ENCODE results near the gene BFSP1.
A peak's percentile ranks its signal among the peaks of the same experiment; 100 is the strongest.

BFSP1 gene

DNA sequence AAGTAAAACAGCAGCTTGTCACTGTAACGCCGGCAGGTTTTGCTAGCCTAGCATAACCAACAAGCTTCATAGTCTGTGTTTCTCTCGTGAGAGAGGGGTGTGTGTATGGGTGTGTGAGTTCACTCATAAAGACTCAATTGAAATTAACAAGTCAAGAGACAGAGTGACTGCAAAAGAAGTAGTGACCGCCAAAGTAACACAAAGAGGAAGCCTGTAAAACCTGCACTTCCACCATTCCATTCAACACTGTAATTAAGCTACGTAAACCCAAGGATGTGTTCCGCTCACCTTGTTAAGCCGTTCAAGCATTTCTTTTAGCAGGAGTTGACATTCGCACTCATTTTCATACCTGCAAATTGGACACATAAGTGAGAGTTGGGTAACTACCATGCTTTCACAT lies 6.6 kb downstream of the BFSP1 start:
- H3K4me3 ChIP-seq (ENCODE audit: low read depth, low read length), result no peak overlapping the region

DNA sequence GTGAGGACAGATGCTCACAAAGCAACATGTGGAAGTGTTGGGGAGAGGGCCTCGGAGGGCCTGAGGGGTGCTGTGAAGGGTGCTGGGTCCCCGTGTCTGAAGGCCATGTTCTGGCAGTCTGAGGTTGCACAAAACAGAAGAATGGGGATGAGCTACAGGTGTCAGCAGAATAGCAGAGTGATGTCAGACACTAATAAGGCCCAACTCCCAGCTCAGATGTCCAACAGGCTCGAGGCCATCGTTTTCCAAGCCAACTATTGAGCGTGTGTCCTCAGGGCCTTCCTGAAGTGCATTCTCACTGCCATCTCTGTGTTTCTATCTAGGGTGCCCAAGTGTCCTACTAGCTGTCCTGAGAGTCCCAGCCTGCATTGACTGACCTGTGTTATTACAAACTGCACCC lies 7.9 kb downstream of the BFSP1 start:
- no peak overlapping the region for H3K4me3 ChIP-seq (ENCODE audit: low read depth, low read length)

DNA sequence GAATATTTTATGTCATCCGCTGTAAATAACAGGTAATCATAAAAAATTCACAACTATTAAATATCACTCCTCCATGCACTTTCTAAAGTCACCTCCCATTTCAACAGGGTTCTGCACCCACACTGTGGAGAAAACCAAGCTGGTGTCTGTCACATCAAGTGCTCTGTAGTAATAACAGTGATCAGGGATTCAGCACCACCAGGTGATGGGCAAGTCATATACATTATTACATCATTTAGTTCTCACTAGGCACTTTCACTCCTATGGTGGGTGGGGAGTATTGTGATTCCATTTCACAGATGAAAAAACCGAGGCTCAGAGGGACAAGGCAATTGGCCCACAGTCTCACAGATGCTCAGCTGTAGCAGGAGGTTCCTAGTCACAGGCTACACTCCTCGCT lies 8.7 kb downstream of the BFSP1 start:
- H3K4me3 ChIP-seq (ENCODE audit: low read depth, low read length), result no peak overlapping the region

DNA sequence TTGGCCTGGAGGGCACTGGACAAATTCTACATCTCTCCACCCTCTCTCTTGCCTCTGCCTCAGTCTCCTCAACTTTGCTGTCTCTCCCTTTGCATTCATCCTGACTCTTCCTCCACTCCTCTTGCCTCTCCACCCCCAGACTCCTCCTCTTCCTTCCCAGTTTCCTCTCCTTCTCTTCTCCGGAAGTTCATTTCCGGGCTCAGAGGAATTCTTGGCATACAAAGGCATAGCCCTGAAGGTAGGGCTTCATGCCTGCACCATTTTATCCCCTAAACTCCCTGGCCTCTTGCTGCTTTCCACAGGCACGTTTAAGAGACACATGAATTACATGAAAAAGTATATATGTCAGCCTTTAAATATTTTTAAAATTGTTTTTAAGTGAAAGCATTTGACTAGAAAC lies 10.6 kb downstream of the BFSP1 start:
- H3K4me3 ChIP-seq (ENCODE audit: low read depth, low read length), result no peak overlapping the region

DNA sequence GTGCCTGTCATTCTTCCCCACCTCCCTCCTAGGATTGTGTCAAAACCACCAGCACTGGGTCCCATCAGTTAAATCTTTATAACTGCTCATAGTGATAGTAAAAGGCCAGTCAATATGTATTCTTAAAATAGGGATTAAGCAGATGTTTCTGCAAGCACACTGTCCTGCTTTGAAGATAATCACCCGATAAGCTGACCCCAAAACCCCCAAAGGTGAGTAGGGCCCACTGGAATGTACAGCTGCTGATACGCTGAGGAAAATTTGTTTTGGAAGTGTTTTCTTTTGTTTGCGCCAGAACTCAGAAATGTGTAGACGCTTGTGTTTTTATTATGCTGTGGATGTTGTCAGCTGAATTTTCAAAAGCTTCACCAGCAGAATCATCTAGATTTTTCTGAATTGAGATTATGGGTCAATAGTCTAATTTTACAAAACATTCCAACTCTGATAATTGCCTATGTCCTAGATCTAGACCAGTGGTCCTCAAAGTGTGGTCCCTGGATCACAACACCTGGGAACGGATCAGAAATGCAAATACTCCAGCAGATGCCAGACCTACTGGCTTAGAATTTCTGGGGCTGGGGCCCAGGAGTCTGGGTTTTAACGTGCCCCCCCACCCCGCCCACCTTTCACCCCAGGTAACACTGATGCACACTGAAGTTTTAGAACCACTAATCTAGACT lies 11.4 kb downstream of the BFSP1 start:
- no peak overlapping the region for H3K4me3 ChIP-seq (ENCODE audit: low read depth, low read length)

DNA sequence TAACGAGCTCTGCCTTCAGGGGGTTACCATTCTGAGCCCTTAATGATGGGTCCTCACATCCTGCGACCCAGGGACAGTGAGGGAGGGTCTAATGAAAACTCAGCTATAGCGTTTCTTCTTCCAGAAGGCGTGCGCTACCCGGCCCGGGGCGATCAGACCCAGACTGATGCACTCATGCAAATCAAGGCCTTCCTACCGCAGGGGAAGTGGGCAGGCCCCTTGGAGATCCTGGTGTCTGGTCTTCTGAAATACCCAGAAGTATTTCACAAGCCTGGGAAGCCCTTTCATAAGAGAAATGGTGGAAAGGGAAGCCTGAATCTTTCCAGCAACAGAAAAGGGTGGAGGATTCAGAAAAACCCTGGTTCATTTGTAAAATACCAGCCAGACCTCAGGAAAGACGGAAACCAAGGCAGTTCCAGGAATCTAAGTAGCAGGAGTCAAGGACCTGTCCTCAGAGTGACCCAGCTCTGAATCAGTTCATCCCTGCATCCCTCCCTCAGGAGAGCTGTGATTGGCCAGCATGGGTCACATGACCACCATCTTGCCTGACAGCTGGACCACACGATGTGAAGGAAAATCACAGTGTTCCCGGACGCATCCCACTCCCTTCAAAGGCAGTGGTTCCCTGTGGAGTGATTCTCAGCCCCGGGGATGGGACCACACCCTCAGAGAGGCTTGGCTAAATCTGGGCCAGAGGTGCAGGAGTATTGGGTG lies 12.7 kb downstream of the BFSP1 start:
- no peak overlapping the region for H3K4me3 ChIP-seq (ENCODE audit: low read depth, low read length)

DNA sequence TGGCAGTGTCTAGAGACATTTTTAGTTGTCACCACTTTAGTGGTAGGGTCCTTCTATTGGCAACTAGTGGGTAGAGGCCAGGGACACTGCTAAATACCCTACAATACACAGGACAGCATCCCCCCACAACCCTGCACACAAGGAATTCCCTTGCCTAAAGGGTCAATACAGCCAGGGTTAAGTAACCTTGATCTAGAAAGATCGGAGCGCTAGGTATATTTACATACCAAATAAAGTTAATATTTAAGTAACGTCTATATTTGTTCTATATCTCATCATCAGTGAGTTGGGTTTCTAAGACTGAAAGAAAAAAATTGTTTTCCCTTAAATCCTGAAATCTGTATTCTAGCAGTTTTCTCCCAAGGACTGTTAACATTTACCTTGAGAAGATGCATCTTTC lies 16.1 kb downstream of the BFSP1 start:
- H3K4me3 ChIP-seq (ENCODE audit: low read depth, low read length), result no peak overlapping the region

DNA sequence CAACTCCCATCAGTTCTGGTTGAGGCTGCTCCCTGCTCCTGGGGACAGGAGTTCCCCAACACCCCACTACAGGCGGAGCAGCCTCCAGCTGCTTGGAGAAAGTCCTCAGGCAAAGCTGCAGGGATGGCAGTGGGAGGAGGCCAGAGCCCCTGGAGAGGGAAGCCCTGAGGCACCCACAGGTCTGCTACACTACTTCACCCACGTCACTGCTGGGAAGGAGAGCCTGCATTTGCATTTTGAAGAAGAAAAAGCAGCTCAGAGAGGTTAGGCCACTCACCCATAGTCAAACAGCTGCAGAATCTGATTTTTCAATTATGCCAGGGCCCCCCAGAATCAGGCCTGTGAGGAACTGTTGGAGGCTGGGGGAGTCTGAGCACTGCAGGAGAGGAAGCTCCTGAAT lies 17.2 kb downstream of the BFSP1 start:
- no peak overlapping the region for H3K4me3 ChIP-seq (ENCODE audit: low read depth, low read length)

DNA sequence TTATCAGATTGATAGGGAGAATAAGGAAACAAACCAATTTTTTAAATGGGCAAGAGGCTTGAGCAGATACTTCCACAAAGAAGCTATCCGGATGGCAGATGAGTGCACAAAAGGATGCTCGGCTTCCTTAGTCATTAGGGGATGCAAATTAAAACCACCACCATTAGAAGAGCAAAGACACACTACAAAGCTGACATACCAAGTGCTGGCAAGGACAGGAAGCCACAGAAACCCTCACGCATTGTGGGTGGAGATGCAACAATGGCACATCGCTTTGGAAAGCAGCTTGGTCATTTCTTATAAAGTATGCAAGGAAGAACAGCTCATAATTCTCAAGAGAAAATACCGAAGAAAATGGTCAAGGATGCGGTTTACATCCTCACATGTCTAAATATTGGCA lies 19.8 kb downstream of the BFSP1 start:
- H3K4me3 ChIP-seq (ENCODE audit: low read depth, low read length), result no peak overlapping the region

DNA sequence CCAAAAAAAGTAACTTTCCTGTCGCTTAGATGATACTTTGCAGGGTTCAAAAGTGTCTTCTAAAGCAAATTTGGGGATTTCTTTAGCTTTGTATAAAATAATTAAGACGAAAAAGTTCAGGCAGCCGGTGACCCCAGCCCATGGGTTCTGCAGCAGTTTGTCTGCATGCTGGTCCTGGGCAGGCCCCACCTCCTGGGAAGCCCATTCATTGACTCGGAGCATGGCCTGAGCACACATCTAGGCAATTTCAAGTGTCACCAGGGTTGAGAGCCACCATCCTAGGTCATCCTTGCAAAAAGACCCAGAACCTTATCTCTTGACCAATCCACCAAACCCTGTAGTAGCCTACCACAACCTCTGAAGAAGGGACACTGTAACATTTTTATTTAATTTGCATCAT lies 20.6 kb downstream of the BFSP1 start:
- no peak overlapping the region for H3K4me3 ChIP-seq (ENCODE audit: low read depth, low read length)

DNA sequence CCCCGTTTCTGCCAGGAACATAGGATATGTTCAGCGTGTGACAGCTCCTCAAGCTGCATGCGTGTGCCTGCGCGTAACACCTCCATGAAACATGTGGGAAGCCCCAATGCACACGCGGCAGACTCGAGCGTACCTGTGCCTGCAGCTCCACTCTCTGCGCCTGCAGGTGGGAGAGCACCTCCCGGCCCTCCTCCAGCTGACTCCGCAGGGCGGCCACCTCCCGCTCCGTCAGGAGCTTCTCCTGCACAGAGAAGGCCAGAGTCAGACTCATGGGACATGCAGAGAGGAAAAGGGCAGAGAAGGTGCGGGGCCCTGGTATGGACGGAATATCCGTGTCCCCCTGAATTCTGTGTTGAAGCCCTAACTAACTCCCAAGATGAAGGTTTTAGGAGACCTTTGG lies 22.4 kb downstream of the BFSP1 start:
- no peak overlapping the region for H3K4me3 ChIP-seq (ENCODE audit: low read depth, low read length)

DNA sequence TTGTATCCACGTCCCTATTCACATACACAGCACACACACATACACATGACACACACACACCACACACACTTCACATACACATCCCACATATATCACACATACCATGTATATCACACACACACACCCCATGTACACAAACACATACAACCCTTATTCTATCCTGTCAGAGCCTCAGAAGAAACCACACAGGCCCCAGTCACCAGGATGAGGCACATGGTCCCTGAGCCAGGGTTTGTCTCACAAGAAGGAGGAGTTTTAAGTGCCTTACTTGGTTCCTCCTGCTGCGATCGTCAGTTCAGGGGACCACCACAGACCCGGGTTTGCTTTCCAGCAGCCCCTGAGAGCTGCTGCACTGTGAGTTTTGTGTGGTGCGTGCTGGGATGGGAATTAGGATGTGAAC lies 23.6 kb downstream of the BFSP1 start:
- no peak overlapping the region for H3K4me3 ChIP-seq (ENCODE audit: low read depth, low read length)

DNA sequence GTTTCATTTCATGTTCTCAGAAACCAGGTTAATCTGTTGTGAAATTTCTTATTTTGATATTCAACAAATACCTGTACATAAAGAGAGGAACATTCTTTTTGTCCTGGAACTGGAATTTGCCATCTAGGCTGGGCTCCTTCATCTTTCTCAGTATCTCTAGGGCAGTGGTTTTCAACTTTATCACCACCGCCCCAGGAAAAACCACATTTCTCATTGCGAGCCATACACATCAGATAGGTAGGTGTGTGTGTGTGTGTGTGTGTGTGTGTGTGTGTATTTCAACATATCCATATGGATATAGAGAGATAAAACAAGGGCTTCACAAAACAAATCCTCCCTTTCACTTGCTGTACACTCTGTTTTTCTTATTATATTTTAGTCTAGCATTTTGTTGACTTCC lies 24.1 kb downstream of the BFSP1 start:
- no peak overlapping the region for H3K4me3 ChIP-seq (ENCODE audit: low read depth, low read length)

DNA sequence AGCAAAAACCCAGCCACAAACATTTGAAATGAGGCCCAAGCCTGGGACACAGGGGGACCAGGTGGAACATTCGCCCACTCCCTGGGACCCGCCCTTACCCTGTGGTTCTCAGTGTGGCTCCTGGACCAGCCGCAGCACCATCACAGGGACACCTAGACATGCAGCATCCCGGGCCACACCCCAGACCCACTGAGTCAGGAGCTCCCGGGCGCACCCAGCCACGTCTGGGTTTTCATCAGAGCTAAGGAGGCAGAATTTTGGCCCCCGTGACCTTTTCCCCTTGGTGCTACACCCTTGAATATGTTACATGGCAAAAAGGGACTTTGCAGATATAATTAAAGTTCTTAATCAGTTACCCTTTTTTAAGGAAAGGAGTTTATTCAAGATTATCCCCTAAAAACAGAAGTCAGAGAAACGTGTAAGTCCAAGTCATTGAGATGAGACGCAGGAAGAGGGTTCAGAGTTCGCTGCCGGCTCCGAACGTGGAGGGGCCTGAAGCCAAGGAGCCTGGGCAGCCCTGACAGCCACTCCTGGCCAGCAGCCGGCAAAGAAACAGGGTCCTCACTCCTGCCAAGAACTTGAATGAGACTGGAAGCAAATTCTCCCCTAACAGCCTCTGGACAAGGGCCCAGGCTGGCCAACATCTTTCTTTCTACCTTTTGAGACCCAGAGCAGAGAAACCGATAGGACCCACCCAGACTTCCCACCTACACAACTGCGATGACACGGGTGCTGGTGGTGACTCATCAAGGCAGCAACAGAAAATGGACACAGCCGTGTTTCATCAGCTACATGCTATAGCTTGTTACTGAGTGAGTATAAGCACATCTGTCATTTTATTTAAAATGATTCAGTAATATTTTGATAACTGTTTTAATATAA lies 25.3 kb downstream of the BFSP1 start:
- H3K4me3 ChIP-seq (ENCODE audit: low read depth, low read length), result no peak overlapping the region

DNA sequence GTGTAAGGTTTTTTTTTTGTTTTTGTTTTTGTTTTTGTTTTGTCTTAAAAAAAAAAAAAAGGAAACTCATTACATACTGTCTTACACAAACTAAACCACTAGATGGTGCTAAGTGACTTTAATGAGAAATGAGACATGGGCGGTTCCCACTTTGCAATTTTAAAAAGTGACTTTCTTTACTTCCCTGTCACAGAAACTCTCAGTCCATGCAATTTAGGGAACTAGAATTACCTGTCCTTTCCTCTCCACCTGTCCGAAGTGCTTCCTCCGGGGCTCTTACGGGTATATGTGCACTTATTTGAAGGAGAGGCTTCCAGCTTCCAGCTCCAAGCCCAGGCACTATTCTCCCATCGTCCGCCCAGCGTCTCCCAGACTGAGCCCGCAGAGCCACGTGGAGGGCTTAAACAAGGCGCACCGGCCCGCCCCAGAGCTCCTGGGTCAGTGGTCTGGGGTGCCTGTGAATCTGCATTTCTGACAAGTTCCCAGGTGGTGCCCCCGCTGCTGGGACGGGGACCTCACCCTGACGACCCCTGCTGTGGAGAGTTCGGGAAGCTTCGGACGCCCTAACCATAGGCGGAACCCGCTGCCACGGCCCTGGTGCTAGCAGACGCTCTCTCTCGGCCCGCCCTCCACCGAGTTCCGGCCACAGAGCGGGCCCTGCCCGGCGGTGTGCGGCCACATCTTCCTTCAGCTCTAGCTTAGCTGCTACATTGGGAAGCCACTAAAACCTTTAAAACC lies 26.1 kb downstream of the BFSP1 start:
- H3K4me3 ChIP-seq (ENCODE audit: low read depth, low read length), result peak overlapping the region; percentile 24

DNA sequence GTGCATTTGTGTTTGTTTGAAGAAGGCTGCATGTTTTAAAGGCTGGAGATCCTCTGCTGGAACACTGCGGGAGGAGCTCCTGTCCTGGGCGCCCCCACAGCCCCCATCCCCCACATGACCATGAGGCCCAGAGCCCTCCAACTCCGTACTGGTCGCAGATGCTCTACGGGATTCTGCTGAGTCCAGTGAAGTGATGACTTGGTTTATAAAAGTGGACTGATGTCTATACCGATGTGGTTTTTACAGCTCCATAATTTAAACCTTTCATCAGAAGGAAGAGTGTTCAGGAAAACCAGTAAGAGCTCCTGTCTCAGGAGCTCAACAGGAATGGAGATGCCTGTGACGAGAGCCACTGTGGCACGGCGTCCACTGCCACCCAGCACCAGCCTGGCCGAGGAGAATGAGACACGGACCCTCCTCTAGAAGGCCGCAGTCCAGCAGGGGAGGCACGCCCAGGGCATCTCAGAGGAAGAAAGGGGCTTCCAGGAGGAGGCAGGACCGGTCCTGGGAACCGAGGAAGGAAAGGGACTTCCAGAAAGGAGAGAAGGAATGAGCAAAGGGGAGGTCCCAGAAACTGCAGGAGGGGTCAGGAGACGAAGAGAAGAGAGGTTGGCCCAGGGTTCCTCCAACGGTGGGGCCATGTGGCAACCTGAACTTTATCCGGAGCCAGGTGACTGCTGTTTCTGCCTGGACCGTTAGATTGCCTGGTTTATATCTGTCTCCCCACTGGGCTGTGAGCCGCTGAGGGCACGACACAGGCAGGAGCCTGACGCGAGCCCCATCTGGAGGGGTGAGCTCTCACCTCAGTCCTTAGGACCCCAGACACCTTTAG lies 26.9 kb downstream of the BFSP1 start:
- no peak overlapping the region for H3K4me3 ChIP-seq (ENCODE audit: low read depth, low read length)

DNA sequence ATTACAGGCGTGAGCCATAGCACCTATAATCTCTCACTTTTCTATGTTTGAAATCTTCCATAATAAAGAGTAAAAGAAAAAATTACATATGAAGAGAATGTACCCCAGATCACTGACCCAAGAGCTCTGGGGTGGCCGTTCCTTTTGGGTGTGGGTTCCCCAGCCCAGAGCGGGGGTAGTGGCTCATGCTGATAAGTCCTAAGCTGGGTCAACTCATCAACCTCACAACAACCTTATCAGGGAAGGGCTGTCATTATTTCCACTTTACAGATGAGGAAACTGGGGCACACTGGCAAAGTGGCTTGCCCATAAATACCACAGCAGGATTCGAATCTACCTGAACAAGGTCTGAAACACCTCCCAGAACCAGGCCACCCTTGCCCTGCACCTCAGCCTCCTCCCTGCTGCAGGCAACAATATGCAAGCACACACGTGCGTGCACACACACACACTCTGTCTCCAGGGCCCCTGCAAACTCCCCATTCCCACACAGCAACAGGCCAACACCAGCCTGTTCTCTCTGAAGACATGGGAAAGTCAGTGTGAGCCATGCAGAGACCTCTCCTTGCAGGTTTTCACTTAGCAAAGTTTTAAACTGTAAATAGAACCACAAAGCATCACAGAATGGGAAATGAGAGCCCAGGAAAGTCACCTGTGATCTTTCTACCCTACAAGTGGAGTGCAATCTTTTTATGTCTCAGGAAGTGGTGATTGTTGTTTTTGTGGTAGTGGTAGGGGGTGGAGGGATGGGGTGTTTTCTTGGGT lies 27.7 kb downstream of the BFSP1 start:
- H3K4me3 ChIP-seq (ENCODE audit: low read depth, low read length), result no peak overlapping the region

DNA sequence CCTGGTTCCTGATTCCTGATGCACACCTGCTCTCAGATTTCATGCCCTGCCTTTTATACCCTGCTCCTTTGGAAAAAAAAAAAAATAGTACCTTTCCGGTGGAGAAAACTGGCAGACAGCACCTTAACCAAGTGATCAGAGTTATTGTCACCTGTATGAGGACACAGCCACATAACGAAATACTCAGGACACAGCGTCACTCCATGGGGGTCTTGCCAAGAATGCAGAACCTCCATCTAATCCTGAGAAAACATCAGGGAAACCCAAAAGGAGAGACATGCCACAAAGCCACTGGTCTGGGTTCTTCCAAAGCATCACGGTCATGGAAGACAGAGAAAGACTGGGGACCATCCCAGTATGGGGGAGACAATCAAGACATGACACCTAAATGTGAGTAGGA lies 29.1 kb downstream of the BFSP1 start:
- H3K4me3 ChIP-seq (ENCODE audit: low read depth, low read length), result no peak overlapping the region

DNA sequence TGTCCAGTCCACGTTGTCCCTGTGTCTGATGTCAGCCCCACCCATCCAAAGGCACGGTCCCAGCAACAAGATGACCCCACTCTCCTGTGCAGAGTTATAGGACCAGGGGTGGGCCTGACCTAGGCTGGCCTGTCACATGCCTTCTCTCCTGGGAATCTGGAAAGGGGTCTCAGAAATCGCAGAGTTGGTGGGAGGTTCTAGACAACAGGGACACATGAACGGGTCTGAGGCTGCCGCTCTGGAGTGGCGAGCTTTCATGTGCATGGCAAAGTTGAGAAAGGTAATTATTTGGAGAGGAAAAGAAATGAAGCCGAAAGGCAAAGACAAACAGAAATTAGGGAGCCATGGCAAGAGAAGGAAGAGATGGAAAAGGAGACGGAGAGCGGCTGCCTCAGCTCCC lies 29.5 kb downstream of the BFSP1 start:
- H3K4me3 ChIP-seq (ENCODE audit: low read depth, low read length), result no peak overlapping the region

DNA sequence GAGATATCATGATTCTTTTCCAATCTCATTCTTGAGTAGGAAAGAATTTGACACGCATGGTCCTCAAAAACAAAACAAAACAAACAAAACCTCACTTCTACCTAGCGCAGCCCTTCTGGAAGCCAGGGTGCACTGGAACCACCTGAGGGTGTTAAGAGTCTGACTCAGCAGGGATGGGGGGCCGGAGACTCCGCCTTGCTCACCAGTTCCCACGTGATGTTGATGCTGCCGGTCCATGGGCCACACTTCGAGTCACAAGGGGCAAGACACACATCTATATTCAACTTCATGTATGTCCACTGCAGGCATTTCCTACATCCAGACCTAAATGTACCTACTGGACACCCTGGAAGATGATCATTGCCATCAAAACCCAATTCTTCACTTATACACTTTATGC lies 30.4 kb downstream of the BFSP1 start:
- H3K4me3 ChIP-seq (ENCODE audit: low read depth, low read length), result no peak overlapping the region
